Natural killer cell treated with Interleukin-12 subunit alpha and Interleukin-12 subunit beta and Interleukin-15 and Interleukin-18, amount 100 ng/mL, for 72 hours (primary cell): ENCODE data around the gene PAXX. TPM values are rescaled to one million over a fixed set of nuclear protein-coding genes. Genes with fewer than 3 reads are reported as not detected.
A peak's percentile ranks its signal among the peaks of the same experiment; 100 is the strongest.

Experiments
- ATAC-seq, 2 donors: fragments of 150-1000 bp; cut with Tn5 transposase in 1 of 2; sonication (Bioruptor Pico), chemical (Tn5 transposase) in 1 of 2; 2 replicates each; pipeline ENCODE4 v1.10.0; 2021
- DNase-seq: peaks from one replicate; pipeline ENCODE4 v3.0.0; 2022; ENCODE audit warnings: low spot score
- H3K27ac Mint-ChIP-seq, 2 donors: 1 replicate in 1 of 2; 2 replicates in 1 of 2; pipeline ENCODE4 v1.8.0; 2022; ENCODE audit warnings: mixed read lengths in 2 of 2, mild to moderate bottlenecking in 1 of 2, moderate library complexity in 1 of 2
- H3K27me3 Mint-ChIP-seq, 2 donors: 1 replicate in 1 of 2; 2 replicates in 1 of 2; pipeline ENCODE4 v1.8.0; 2022; ENCODE audit warnings: mixed read lengths in 2 of 2
- H3K36me3 Mint-ChIP-seq: one replicate; pipeline ENCODE4 v1.8.0; 2022; ENCODE audit warnings: mixed read lengths
- H3K4me1 Mint-ChIP-seq, 2 donors: 1 replicate in 1 of 2; 2 replicates in 1 of 2; pipeline ENCODE4 v1.8.0; 2022; ENCODE audit warnings: low read depth in 2 of 2, mixed read lengths in 2 of 2, mild to moderate bottlenecking in 1 of 2
- H3K4me3 Mint-ChIP-seq: one replicate; pipeline ENCODE4 v1.8.0; 2022; ENCODE audit warnings: mixed read lengths
- H3K9me3 Mint-ChIP-seq: 2 replicates; pipeline ENCODE4 v1.8.0; 2022; ENCODE audit warnings: mixed read lengths
- total RNA-seq, 2 donors: library from RNA; stranded (reverse); gene quantifications; one replicate each; pipeline ENCODE4 v1.2.3, GENCODE V29; 2022

Gene PAXX
- total RNA-seq, 2 donors from 2014 or later = 64.0 to 118 TPM

- peak; percentile 72 to 85 for ATAC-seq
- H3K27ac Mint-ChIP-seq = no peak overlapping the region
- peak; percentile 87 for DNase-seq
- peak overlapping the region; percentile 52 for H3K4me3 Mint-ChIP-seq
- H3K4me1 Mint-ChIP-seq = peaks cover 6 to 13% of the 10 kb centered on the region in 2 donors
- no peaks in the 10 kb centered on the region for H3K27me3 Mint-ChIP-seq
- H3K9me3 Mint-ChIP-seq = no peaks in the 10 kb centered on the region
- H3K36me3 Mint-ChIP-seq = no peaks in the 10 kb centered on the region
Observed at GRCh38 chr9:136978073-136978864, 14.0 kb upstream of the PAXX start.

- Mint-ChIP-seq H3K27me3 (peaks cover 4 to 5% of the 10 kb centered on the region in 2 donors), H3K4me1 (peaks cover 10 to 16% of the 10 kb centered on the region in 2 donors), H3K36me3 (no peaks in the 10 kb centered on the region), H3K9me3 (no peaks in the 10 kb centered on the region), H3K27ac (no peak overlapping the region), H3K4me3 (no peak overlapping the region)
- DNase-seq = no peak
- no peak for ATAC-seq
Observed at GRCh38 chr9:136978865-136979544, 13.2 kb upstream of the PAXX start.

GRCh38 chr9:136979769-136980587 is 12.2 kb upstream of the PAXX start:
- DNase-seq = no peak
- ATAC-seq = no peak
- Mint-ChIP-seq H3K9me3 (no peaks in the 10 kb centered on the region), H3K4me1 (peaks cover 12 to 17% of the 10 kb centered on the region in 2 donors), H3K27ac (no peak overlapping the region), H3K36me3 (no peaks in the 10 kb centered on the region), H3K27me3 (peaks cover 5 to 9% of the 10 kb centered on the region in 2 donors), H3K4me3 (no peak overlapping the region)

GRCh38 chr9:136980669-136981478 is 11.3 kb upstream of the PAXX start:
- ATAC-seq = no peak
- H3K4me1 Mint-ChIP-seq = peaks cover 6 to 10% of the 10 kb centered on the region in 2 donors
- no peak for DNase-seq
- no peaks in the 10 kb centered on the region for H3K36me3 Mint-ChIP-seq
- H3K27me3 Mint-ChIP-seq = peaks cover 5 to 9% of the 10 kb centered on the region in 2 donors
- no peak overlapping the region for H3K4me3 Mint-ChIP-seq
- no peak overlapping the region for H3K27ac Mint-ChIP-seq
- H3K9me3 Mint-ChIP-seq = no peaks in the 10 kb centered on the region

GRCh38 chr9:136981588-136982231 is 10.5 kb upstream of the PAXX start:
- no peak for DNase-seq
- H3K4me3 Mint-ChIP-seq = no peak overlapping the region
- H3K4me1 Mint-ChIP-seq = peaks cover 4 to 6% of the 10 kb centered on the region in 2 donors
- no peaks in the 10 kb centered on the region for H3K36me3 Mint-ChIP-seq
- no peaks in the 10 kb centered on the region for H3K9me3 Mint-ChIP-seq
- H3K27me3 Mint-ChIP-seq = peaks cover 5 to 9% of the 10 kb centered on the region in 2 donors
- no peak overlapping the region for H3K27ac Mint-ChIP-seq
- ATAC-seq = no peak

GRCh38 chr9:136982232-136983051 is 9.8 kb upstream of the PAXX start, which contains the start of gene LCNL1:
LCNL1 (plus strand) TSS chr9:136982993; CDS start chr9:136983587, 594 bp downstream.
- DNase-seq (no peak), ATAC-seq (no peak)
- Mint-ChIP-seq H3K9me3 (no peaks in the 10 kb centered on the region), H3K36me3 (no peaks in the 10 kb centered on the region), H3K4me1 (peaks cover 4 to 6% of the 10 kb centered on the region in 2 donors), H3K27me3 (peaks cover 5 to 9% of the 10 kb centered on the region in 2 donors), H3K27ac (no peak within 1 kb of the TSS), H3K4me3 (peak within 1 kb of the TSS; percentile 2)

GRCh38 chr9:136983167-136983566 is 9.1 kb upstream of the PAXX start:
- peaks cover 4 to 6% of the 10 kb centered on the region in 2 donors for H3K4me1 Mint-ChIP-seq
- no peak for ATAC-seq

GRCh38 chr9:136983656-136984314 is 8.4 kb upstream of the PAXX start:
- peak overlapping the region; percentile 2 for H3K4me3 Mint-ChIP-seq

More at GRCh38 chr9:136983167-136983566, 9.1 kb upstream of the PAXX start:
- H3K27ac Mint-ChIP-seq = no peak overlapping the region
- no peaks in the 10 kb centered on the region for H3K36me3 Mint-ChIP-seq
- no peaks in the 10 kb centered on the region for H3K9me3 Mint-ChIP-seq
- H3K27me3 Mint-ChIP-seq = peaks cover 5 to 9% of the 10 kb centered on the region in 2 donors
- H3K4me3 Mint-ChIP-seq = no peak overlapping the region
- DNase-seq = no peak

GRCh38 chr9:136984464-136985026 is 7.7 kb upstream of the PAXX start:
- Mint-ChIP-seq H3K9me3 (no peaks in the 10 kb centered on the region), H3K27ac (no peak overlapping the region), H3K36me3 (no peaks in the 10 kb centered on the region), H3K4me1 (peaks cover 4 to 6% of the 10 kb centered on the region in 2 donors), H3K4me3 (no peak overlapping the region), H3K27me3 (peaks cover 5 to 9% of the 10 kb centered on the region in 2 donors)
- DNase-seq (no peak), ATAC-seq (no peak)

More at GRCh38 chr9:136983656-136984314, 8.4 kb upstream of the PAXX start:
- no peak for ATAC-seq
- DNase-seq = no peak
- Mint-ChIP-seq H3K27ac (no peak overlapping the region), H3K4me1 (peaks cover 4 to 6% of the 10 kb centered on the region in 2 donors), H3K36me3 (no peaks in the 10 kb centered on the region), H3K27me3 (peaks cover 5 to 9% of the 10 kb centered on the region in 2 donors), H3K9me3 (no peaks in the 10 kb centered on the region)

- Mint-ChIP-seq H3K27me3 (peaks cover 7 to 9% of the 10 kb centered on the region in 2 donors), H3K4me1 (peaks cover 6% of the 10 kb centered on the region in 2 donors), H3K4me3 (no peak overlapping the region), H3K36me3 (no peaks in the 10 kb centered on the region), H3K27ac (no peak overlapping the region), H3K9me3 (no peaks in the 10 kb centered on the region)
- DNase-seq (no peak), ATAC-seq (no peak)
Observed at GRCh38 chr9:136985027-136985602, 7.1 kb upstream of the PAXX start.

- DNase-seq = no peak
- H3K27me3 Mint-ChIP-seq = peaks cover 7 to 9% of the 10 kb centered on the region in 2 donors
- peaks cover 10 to 13% of the 10 kb centered on the region in 2 donors for H3K4me1 Mint-ChIP-seq
- no peaks in the 10 kb centered on the region for H3K9me3 Mint-ChIP-seq
- H3K4me3 Mint-ChIP-seq = no peak overlapping the region
- H3K27ac Mint-ChIP-seq = no peak overlapping the region
- no peaks in the 10 kb centered on the region for H3K36me3 Mint-ChIP-seq
- no peak for ATAC-seq
Observed at GRCh38 chr9:136985853-136986252, 6.4 kb upstream of the PAXX start.
